SHP77 (cell line): ENCODE results near the gene MKS1.

ENCODE experiments used
- DNase-seq, 2 experiments: peaks; one replicate each; lab custom pipeline; 2025; lab: John Stamatoyannopoulos, UW

MKS1 gene

DNA sequence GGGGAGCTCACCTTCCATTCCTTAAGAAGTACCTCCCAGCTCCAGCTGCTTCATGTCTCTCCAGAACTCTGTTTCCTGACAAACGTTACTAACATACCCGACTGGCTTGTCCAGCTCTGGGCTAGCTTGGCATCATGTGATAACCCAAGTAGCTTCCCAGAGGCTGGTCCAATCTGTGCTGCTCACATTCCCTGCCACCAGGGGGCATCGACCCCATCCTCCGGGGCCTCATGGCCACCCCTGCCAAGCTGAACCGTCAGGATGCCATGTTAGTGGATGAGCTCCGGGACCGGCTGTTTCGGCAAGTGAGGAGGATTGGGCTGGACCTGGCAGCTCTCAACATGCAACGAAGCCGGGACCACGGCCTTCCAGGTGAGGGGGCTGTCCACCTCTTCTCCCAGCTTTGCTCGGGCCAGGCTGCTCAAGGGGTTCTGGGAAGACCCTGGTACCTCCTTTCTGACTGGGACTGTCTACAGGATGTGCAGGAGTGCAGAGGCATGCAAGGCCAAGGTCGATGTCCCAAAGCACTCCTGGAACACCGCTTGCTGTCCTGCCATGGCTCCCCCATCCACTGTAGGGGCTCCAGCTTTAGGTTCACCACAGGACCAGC, 18.9 kb downstream of the MKS1 start:
- peak; percentile 34 to 42 for DNase-seq

DNA sequence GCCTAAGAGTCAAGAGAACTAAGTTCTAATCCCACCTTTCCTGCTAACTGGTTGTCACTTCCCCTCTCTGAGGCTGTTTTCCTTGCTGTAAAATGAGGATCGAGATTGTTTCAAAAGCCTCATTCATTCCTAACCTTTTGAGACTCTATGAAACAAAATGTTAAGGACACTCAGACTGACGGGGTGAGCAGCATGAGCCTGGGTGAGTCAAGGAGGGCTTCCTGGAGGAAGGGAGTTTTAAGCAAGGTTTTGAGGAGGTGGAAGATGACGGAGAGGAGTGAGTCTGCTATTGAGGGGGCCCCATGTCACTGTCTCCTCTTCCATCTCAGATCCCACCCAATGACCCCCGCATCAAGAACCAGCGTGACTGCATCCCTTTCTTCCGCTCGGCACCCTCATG, 22.4 kb downstream of the MKS1 start:
- no peak for DNase-seq

GRCh38 chr17:58195518-58196123, 23.4 kb downstream of the MKS1 start:
- no peak for DNase-seq

DNA sequence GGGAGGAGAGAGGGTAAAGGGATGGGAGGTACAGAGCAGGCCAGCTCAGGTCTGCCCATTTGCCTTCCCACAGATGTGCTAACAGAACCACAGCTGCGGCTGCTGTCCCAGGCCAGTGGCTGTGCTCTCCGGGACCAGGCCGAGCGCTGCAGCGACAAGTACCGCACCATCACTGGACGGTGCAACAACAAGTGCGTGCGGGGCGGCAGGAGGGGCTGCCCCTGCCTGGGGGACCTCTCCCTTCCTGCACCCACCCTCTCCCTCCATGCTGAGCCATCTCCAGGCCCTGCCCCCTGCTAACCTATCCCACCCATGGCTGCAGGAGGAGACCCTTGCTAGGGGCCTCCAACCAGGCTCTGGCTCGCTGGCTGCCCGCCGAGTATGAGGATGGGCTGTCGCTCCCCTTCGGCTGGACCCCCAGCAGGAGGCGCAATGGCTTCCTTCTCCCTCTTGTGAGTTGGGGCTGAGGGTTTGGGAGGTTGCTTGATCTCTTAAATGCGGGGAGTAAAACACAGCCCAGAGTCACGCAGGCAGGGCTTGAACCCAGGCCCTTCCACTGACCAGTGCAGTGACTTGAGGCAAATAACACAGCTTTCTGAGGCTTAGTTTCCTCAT, 25.3 kb downstream of the MKS1 start:
- no peak for DNase-seq

GRCh38 chr17:58192612-58193011, 26.4 kb downstream of the MKS1 start, which contains the start of gene EPX:
Gene EPX, plus strand, starts transcription at chr17:58192726. Its CDS starts 121 bp downstream, at chr17:58192847.
- no peak for DNase-seq

DNA sequence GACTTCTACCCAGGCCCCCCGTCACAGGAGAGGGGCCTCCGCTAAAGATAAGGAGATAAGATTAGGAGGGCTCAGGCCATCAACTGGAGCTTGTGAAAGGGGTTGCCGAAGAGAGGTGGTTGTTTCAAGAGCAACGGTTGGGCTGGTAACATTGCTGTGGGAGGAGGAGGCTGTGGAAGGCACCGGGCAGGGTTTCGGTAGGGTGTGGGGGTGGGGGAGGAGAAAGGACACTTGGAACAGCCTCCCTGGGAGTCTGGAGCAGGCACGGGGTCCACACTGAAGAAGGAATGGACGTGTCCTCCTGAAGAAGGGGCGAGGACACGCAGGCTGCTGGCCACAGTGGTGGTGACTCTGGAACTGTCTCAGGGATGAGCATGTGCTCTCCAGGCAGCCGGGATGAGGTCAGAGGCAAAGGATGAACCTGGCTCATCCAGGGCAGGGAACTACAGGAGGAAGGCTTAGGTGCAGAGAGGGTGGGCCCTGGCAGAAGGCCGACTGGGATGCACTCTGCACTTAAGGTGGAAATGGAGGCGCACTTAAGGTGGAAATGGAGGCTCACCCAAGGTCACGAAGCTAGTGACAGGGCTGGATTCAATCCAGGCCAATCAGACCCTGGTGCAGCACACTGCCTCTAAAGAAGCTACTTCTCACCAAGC, 27.7 kb downstream of the MKS1 start:
- no peak for DNase-seq

DNA sequence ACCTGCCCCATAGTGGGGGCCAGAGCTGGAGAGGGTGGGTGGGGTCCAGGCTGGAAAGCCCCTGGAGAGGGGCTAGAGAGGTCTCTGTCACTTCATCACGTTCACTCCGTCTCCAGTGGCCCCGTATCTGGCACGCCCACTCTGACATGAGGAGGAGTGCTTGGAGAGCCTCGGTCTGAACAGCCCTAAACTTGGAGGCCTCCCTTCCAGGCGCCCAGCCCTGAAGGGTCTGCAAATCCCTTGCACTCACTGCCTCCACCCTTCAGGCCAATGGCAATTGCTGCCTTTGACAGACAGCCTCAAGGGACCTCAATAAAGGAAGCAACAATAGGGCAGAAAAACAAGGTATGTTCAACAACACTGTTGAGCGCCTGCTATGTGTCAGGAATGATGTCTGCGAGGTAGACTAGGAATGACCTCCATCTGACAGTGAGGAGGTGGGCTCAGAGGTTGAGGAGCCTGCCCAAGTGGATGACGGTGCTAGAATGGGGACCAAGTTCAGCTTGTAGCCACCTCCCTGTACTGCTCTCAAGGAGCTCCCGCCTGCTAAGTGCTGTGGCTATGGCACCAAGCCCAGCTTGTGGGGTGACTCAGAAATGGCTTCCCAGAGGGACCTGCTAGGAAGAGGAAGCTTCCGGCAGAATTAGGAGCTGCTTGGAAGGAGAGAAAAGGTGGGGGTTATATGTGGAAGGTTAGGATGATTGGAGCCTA, 29.5 kb downstream of the MKS1 start:
- no peak for DNase-seq

DNA sequence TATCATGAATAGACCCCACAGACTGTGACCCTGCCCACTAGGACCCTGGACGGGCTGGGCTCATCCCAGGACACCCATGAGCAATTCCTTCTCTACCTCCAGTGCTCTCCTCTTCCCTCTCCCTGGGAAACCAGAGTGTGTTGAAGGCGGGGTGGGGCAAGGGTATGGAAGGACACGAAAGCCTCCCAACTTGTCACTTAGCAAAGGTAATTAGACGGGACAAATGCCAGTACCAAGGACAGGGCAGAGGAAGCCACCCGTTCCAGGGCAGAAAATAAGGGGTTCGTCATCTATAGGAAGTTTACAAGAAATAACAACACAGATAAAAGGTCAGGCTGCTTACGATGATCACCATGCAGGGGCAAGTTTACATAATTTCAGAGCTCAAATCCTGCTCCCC, 31.4 kb downstream of the MKS1 start:
- DNase-seq, result no peak

- DNase-seq, result no peak
Observed at GRCh38 chr17:58187063-58187462, 32.0 kb downstream of the MKS1 start.

- no peak for DNase-seq
Observed at GRCh38 chr17:58186591-58186990, 32.5 kb downstream of the MKS1 start.

DNA sequence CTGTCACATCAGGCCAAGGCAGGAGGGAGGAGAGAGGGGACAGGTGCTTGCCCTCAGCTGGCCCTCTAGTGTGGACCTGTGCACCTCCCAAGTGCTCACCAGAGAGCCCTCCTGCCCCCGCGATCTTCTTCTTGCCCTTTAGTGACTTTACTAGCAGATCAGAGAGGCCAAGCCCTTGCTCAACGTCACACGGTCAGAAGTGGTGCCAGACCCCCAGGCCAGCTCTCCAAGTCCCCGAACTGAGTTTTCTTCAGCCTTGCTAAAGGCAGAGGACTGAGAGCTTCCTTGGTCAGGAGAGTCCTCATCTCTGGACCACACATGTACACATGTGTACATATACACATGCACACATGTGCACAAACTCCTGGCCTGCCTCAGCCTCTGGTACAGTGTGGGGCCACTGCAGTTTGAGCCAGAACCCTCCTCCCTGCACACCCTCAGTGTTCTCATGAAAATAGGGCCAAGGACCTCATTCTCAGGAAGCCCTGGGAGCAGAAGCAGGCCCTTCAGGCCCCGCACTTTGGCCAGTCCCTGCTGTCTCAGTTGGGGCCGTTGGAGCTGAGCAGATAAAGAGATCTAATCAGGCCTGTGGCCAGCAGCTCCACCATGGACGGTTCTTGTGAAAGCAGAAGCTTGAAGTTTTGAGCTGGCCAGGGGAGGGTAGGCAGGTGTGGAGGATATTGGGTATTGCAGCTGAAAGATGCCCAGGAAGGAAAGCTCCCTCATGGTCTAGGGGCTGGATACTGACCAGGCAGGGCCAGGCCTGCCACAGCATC, 33.9 kb downstream of the MKS1 start:
- DNase-seq, result no peak

- no peak for DNase-seq
Observed at GRCh38 chr17:58184308-58184985, 34.6 kb downstream of the MKS1 start.

- DNase-seq, result no peak
Observed at GRCh38 chr17:58183514-58183913, 35.5 kb downstream of the MKS1 start.

DNA sequence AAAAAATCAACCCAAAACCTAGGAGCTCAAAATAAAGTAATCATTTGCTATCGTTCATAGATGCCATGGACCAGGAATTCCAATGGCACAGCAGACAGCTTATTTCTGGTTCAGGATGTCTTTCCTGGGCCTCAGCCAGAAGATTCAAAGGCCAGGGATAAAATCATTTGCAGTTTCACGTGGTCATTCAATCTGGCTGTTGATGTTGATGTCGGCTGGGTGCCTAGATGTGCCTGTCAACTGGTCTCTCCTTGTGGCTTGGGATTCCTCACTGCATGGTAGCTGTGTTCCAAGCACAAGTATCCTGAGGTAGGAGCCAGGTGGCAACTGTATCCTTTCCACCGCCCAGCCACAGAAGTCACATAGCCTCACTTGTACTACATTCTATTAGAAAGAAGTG, 37.3 kb downstream of the MKS1 start:
- DNase-seq, result no peak

- DNase-seq, result no peak
Observed at GRCh38 chr17:58176200-58176599, 42.9 kb downstream of the MKS1 start.

GRCh38 chr17:58174871-58175270, 44.2 kb downstream of the MKS1 start:
- no peak for DNase-seq

DNA sequence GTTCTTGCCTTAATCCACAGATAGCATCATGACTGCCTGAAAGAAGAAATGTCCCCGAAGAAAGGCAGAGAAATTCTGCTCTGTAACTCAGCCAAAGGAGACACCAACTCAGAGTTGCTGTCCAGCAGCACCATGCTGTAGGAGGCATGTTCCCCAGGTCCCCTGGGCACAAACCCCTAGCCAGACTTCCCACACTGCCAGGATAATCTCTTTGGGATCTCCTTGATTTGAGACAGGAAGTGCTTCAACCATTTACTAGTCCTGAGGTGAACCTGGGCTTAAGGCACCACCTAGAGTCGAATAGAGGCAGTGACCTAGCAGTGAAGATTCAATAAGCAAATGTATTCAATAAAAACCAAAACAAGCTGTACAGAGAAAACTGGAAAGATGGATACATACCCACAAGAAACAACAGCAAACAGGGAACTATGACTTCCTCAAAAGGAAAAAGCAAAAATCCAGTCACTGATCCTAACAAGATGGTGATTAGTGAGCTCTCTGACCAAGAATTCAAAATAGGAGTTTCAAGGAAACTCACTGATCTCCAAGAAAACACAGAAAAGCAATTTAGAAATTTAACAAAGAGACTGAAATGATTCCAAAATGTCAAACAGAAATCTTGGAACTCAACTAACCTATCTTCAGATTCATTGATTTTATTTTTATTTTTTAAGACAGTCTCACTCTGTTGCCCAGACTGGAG, 46.5 kb downstream of the MKS1 start:
- peak; percentile 33 to 63 for DNase-seq

- no peak for DNase-seq
Observed at GRCh38 chr17:58170622-58171021, 48.4 kb downstream of the MKS1 start.

DNA sequence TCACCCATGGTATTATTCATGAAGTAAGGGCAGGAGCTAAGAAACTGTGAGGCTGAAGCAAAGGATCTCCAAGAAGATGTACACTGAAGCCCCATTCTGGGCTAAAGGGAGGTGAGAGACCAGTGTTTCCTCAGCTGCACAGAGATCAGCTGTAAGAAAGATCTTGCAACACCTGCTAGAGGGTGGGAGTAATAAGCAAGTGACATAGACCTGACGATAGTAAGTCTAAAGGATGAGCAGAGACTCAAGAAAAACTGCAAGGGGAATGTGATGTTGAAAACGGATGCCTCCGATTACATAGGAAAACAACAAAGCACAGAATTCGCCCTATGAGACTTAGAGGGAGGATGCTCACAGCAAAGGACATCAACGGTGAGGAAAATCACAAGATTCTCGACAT, 52.4 kb downstream of the MKS1 start, which contains the start of gene OR4D2:
Gene OR4D2 (plus strand): TSS at position 301 of the 400 bp plus-strand sequence. CDS start 2,674 bp downstream, outside the sequence.
- no peak for DNase-seq

DNA sequence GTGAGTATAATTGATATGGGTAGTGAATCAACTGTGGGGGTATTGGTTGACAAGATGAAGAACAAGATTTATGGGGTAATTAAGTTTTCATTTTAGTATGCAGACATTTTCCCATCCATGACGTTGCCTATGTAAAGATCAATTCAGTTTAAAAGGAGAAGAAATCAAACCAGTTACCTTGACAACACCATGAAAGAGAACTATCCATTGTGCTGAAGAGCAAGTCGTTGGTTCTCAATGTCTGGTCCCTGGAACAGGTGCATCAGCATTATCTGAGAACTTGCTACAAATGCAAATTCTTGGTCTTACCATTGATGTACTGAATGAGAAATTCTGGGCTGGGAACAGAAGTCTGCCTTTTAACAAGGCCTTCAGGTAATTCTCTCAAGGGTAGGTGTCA, 53.1 kb downstream of the MKS1 start:
- no peak for DNase-seq
